Neural progenitor cell (in vitro differentiated cells): Measurements from ENCODE around the gene TWF2. TPM values are rescaled to one million over a fixed set of nuclear protein-coding genes. Genes with fewer than 3 reads are reported as not detected.

ENCODE experiments used
- DNase-seq: peaks from one replicate; pipeline ENCODE4 v3.0.0-alpha.2; 2016; ENCODE audit warnings: low spot score
- H2AFZ ChIP-seq: fragments of 200-600 bp; sonication (generic); replicated peaks from 2 replicates; pipeline ENCODE4 v1.6.1; 2016; ENCODE audit warnings: antibody characterized with exemption
- H3F3A ChIP-seq: fragments of 200-600 bp; sonication (generic); 2 replicates; pipeline ENCODE4 v1.6.1; 2016; ENCODE audit warnings: antibody characterized with exemption, low read depth
- H3K27ac ChIP-seq: fragments of 200-600 bp; sonication (generic); 2 replicates; pipeline ENCODE4 v1.5.1; 2016; ENCODE audit warnings: mild to moderate bottlenecking
- H3K27me3 ChIP-seq: fragments of 200-600 bp; sonication (generic); 2 replicates; pipeline ENCODE4 v1.6.1; 2016; ENCODE audit warnings: mild to moderate bottlenecking, moderate library complexity
- H3K36me3 ChIP-seq: fragments of 200-600 bp; sonication (generic); 2 replicates; pipeline ENCODE4 v1.5.1; 2016
- H3K4me1 ChIP-seq: fragments of 200-600 bp; sonication (generic); 2 replicates; pipeline ENCODE4 v1.6.1; 2016; ENCODE audit warnings: mixed run types
- H3K4me2 ChIP-seq: fragments of 200-600 bp; sonication (generic); 2 replicates; pipeline ENCODE4 v1.6.1; 2016
- H3K4me3 ChIP-seq: fragments of 200-600 bp; sonication (generic); 2 replicates; pipeline ENCODE4 v1.5.1; 2016
- H3K79me2 ChIP-seq: fragments of 200-600 bp; sonication (generic); 2 replicates; pipeline ENCODE4 v1.6.1; 2016; ENCODE audit warnings: low read depth
- H3K9ac ChIP-seq: fragments of 200-600 bp; sonication (generic); 2 replicates; pipeline ENCODE4 v1.6.1; 2016
- H3K9me3 ChIP-seq: fragments of 200-600 bp; sonication (generic); 2 replicates; pipeline ENCODE4 v1.5.1; 2016; ENCODE audit warnings: low read depth
- H4K20me1 ChIP-seq: fragments of 200-600 bp; sonication (generic); 2 replicates; pipeline ENCODE4 v1.6.1; 2016; ENCODE audit warnings: low read depth
- H3K27ac Mint-ChIP-seq: 3 replicates; pipeline ENCODE4 v1.8.0; 2021; ENCODE audit warnings: mixed read lengths
- H3K27me3 Mint-ChIP-seq: 2 replicates; pipeline ENCODE4 v1.8.0; 2022; ENCODE audit warnings: low read depth, mild to moderate bottlenecking, inconsistent platforms, moderate library complexity, mixed read lengths; ENCODE audit not compliant: insufficient read depth
- H3K36me3 Mint-ChIP-seq: 3 replicates; pipeline ENCODE4 v1.8.0; 2021; ENCODE audit warnings: mixed read lengths
- H3K4me1 Mint-ChIP-seq: 3 replicates; pipeline ENCODE4 v1.8.0; 2021; ENCODE audit warnings: mixed read lengths
- H3K4me3 Mint-ChIP-seq: 3 replicates; pipeline ENCODE4 v1.8.0; 2021; ENCODE audit warnings: mild to moderate bottlenecking, moderate library complexity, mixed read lengths
- H3K9me3 Mint-ChIP-seq: 3 replicates; pipeline ENCODE4 v1.8.0; 2020; ENCODE audit warnings: mixed read lengths
- CTCF ChIP-seq: fragments of 200-600 bp; sonication (generic); IDR thresholded peaks from 2 replicates; pipeline ENCODE4 v1.5.1; 2017; ENCODE audit warnings: antibody characterized with exemption, mild to moderate bottlenecking
- EZH2 ChIP-seq: fragments of 200-600 bp; sonication (generic); IDR thresholded peaks from 2 replicates; pipeline ENCODE4 v1.6.1; 2017; ENCODE audit warnings: antibody characterized with exemption, mild to moderate bottlenecking, moderate library complexity
- EZH2phosphoT487 ChIP-seq: fragments of 200-600 bp; sonication (generic); IDR thresholded peaks from 2 replicates; pipeline ENCODE4 v1.6.1; 2017; ENCODE audit warnings: antibody characterized with exemption
- total RNA-seq: library from RNA; depleted of rRNA; stranded (reverse); fragments of >200 nt; gene quantifications from 2 replicates; pipeline ENCODE4 v1.2.3, GENCODE V29; 2015; ENCODE audit warnings: low replicate concordance

The TWF2 gene
- total RNA-seq, 1 donor from 2014 or later, result 21.9 TPM

- H3K4me1 ChIP-seq, result peaks cover 9% of the 10 kb centered on the region
- no peaks in the 10 kb centered on the region for H3K36me3 ChIP-seq
- no peak overlapping the region for H2AFZ ChIP-seq
- no peaks in the 10 kb centered on the region for H4K20me1 ChIP-seq
- H3K27me3 ChIP-seq, result no peaks in the 10 kb centered on the region
- H3K4me3 Mint-ChIP-seq, result no peak overlapping the region
- H3K9me3 ChIP-seq, result no peaks in the 10 kb centered on the region
- no peaks in the 10 kb centered on the region for H3K36me3 Mint-ChIP-seq
- H3K27ac ChIP-seq, result no peak overlapping the region
- H3K4me3 ChIP-seq, result no peak overlapping the region
- TF ChIP-seq CTCF (no peak), EZH2 (no peak), EZH2phosphoT487 (no peak)
- H3K79me2 ChIP-seq, result peaks cover under 1% of the 10 kb centered on the region
- no peaks in the 10 kb centered on the region for H3K9me3 Mint-ChIP-seq
- peaks cover 2% of the 10 kb centered on the region for H3K27me3 Mint-ChIP-seq
- H3K9ac ChIP-seq, result no peak overlapping the region
- peaks cover 15% of the 10 kb centered on the region for H3K4me1 Mint-ChIP-seq
- H3F3A ChIP-seq, result no peaks in the 10 kb centered on the region
- H3K27ac Mint-ChIP-seq, result no peak overlapping the region
- DNase-seq, result no peak
- no peak overlapping the region for H3K4me2 ChIP-seq
Observed at GRCh38 chr3:52193065-52193464, 45.9 kb downstream of the TWF2 start.

GRCh38 chr3:52191663-52192062 is 47.3 kb downstream of the TWF2 start:
- Histone ChIP-seq H3K9ac (no peak overlapping the region), H3K4me2 (no peak overlapping the region), H3K79me2 (no peaks in the 10 kb centered on the region), H3K36me3 (no peaks in the 10 kb centered on the region), H3K4me3 (no peak overlapping the region), H4K20me1 (no peaks in the 10 kb centered on the region), H2AFZ (no peak overlapping the region), H3K27ac (no peak overlapping the region), H3K27me3 (no peaks in the 10 kb centered on the region), H3K4me1 (peaks cover 4% of the 10 kb centered on the region), H3F3A (no peaks in the 10 kb centered on the region), H3K9me3 (no peaks in the 10 kb centered on the region)
- no peak overlapping the region for H3K4me3 Mint-ChIP-seq
- DNase-seq, result no peak
- no peaks in the 10 kb centered on the region for H3K9me3 Mint-ChIP-seq
- H3K27me3 Mint-ChIP-seq, result peaks cover 2% of the 10 kb centered on the region
- H3K36me3 Mint-ChIP-seq, result no peaks in the 10 kb centered on the region
- TF ChIP-seq CTCF (no peak), EZH2phosphoT487 (no peak), EZH2 (no peak)
- peaks cover 10% of the 10 kb centered on the region for H3K4me1 Mint-ChIP-seq
- no peak overlapping the region for H3K27ac Mint-ChIP-seq

- Histone ChIP-seq H2AFZ (peak overlapping the region; percentile 93), H3K4me2 (no peak overlapping the region), H3K27me3 (no peaks in the 10 kb centered on the region), H3K9me3 (no peaks in the 10 kb centered on the region), H3F3A (no peaks in the 10 kb centered on the region), H3K79me2 (no peaks in the 10 kb centered on the region), H3K27ac (no peak overlapping the region), H3K36me3 (no peaks in the 10 kb centered on the region), H4K20me1 (no peaks in the 10 kb centered on the region), H3K4me1 (peaks cover 4% of the 10 kb centered on the region), H3K4me3 (no peak overlapping the region), H3K9ac (no peak overlapping the region)
- no peak for TF ChIP-seq CTCF
- TF ChIP-seq EZH2phosphoT487, result no peak
- no peak for TF ChIP-seq EZH2
- Mint-ChIP-seq H3K9me3 (no peaks in the 10 kb centered on the region), H3K4me1 (peaks cover 10% of the 10 kb centered on the region), H3K27me3 (peaks cover 3% of the 10 kb centered on the region), H3K27ac (peak overlapping the region; percentile 69), H3K36me3 (no peaks in the 10 kb centered on the region), H3K4me3 (peak overlapping the region; percentile 35)
- no peak for DNase-seq
Observed at GRCh38 chr3:52190294-52191074, 48.5 kb downstream of the TWF2 start.
